HEK293 (cell line): ENCODE data around the gene PIGX.

Experiments used
- CTCF ChIA-PET: fragments of 350-600 bp; formaldehyde crosslinking; extraction: SDS; loops from one replicate; lab custom pipeline; 2021; ENCODE audit warnings: antibody characterized with exemption; lab: Yijun Ruan, JAX
- POLR2A ChIA-PET: fragments of 300-600 bp; formaldehyde crosslinking; extraction: SDS; loops from one replicate; lab custom pipeline; 2020; ENCODE audit warnings: antibody characterized with exemption, inconsistent platforms; lab: Yijun Ruan, JAX
- H3K27ac ChIP-seq: fragments of 200-500 bp; sonication (Bioruptor generic); 2 replicates; pipeline ENCODE4 v1.5.1; 2014; ENCODE audit warnings: low read depth, low read length, control low read depth, inconsistent platforms; ENCODE audit errors: extremely low read depth
- H3K36me3 ChIP-seq, 2 experiments: fragments of 200-500 bp in 1 of 2; sonication (Bioruptor generic) in 1 of 2; 1 replicate in 1 of 2; 2 replicates in 1 of 2; pipeline ENCODE4 v1.5.1; 2014 to 2017; ENCODE audit warnings: inconsistent platforms in 2 of 2, low read length in 2 of 2; ENCODE audit not compliant: control insufficient read depth in 2 of 2, insufficient read depth in 1 of 2
- H3K4me1 ChIP-seq: fragments of 200-500 bp; sonication (Bioruptor generic); 2 replicates; pipeline ENCODE4 v1.5.1; 2014; ENCODE audit warnings: mild to moderate bottlenecking, low read length, inconsistent platforms; ENCODE audit not compliant: control insufficient read depth, insufficient read depth
- H3K4me3 ChIP-seq: 2 replicates; pipeline ENCODE4 v1.5.1; 2011; ENCODE audit warnings: low read depth, mild to moderate bottlenecking, control low read depth, low read length, moderate library complexity
- H3K9me3 ChIP-seq: fragments of 200-500 bp; sonication (Bioruptor generic); 2 replicates; pipeline ENCODE4 v1.5.1; 2014; ENCODE audit warnings: low read depth, low read length, inconsistent platforms; ENCODE audit not compliant: control insufficient read depth, insufficient read depth
- GLIS2 ChIP-seq: fragments of 450-650 bp; formaldehyde crosslinking; IDR thresholded peaks from 2 replicates; pipeline ENCODE4 v1.5.1; 2016; ENCODE audit warnings: missing biosample characterization, missing genetic modification characterization
- KLF16 ChIP-seq: fragments of 450-650 bp; formaldehyde crosslinking; IDR thresholded peaks from 2 replicates; pipeline ENCODE4 v1.5.1; 2017; ENCODE audit warnings: missing biosample characterization, missing genetic modification characterization
- MYNN ChIP-seq: fragments of 450-650 bp; formaldehyde crosslinking; IDR thresholded peaks from 2 replicates; pipeline ENCODE4 v1.5.1; 2016; ENCODE audit warnings: missing biosample characterization, missing genetic modification characterization, borderline replicate concordance
- MZF1 ChIP-seq: fragments of 450-650 bp; formaldehyde crosslinking; IDR thresholded peaks from 2 replicates; pipeline ENCODE4 v1.5.1; 2017; ENCODE audit warnings: missing biosample characterization, missing genetic modification characterization, borderline replicate concordance
- PRDM1 ChIP-seq: fragments of 450-650 bp; formaldehyde crosslinking; IDR thresholded peaks from 2 replicates; pipeline ENCODE4; 2016; ENCODE audit warnings: missing biosample characterization, missing genetic modification characterization
- SP7 ChIP-seq: fragments of 450-650 bp; formaldehyde crosslinking; IDR thresholded peaks from 2 replicates; pipeline ENCODE4 v1.5.1; 2016; ENCODE audit warnings: missing biosample characterization, missing genetic modification characterization
- YY1 ChIP-seq: fragments of 450-650 bp; formaldehyde crosslinking; IDR thresholded peaks from 2 replicates; pipeline ENCODE4 v1.5.1; 2018; ENCODE audit warnings: missing biosample characterization, missing genetic modification characterization
- YY2 ChIP-seq: fragments of 450-650 bp; formaldehyde crosslinking; IDR thresholded peaks from 2 replicates; pipeline ENCODE4 v1.5.1; 2016; ENCODE audit warnings: missing biosample characterization, missing genetic modification characterization
- ZBTB48 ChIP-seq: fragments of 450-650 bp; formaldehyde crosslinking; IDR thresholded peaks from 2 replicates; pipeline ENCODE4 v1.5.1; 2016; ENCODE audit warnings: missing biosample characterization, missing genetic modification characterization
- ZBTB7A ChIP-seq: fragments of 450-650 bp; formaldehyde crosslinking; IDR thresholded peaks from 2 replicates; pipeline ENCODE4 v1.5.1; 2016; ENCODE audit warnings: low read depth, missing biosample characterization, missing genetic modification characterization
- ZNF10 ChIP-seq: fragments of 450-650 bp; formaldehyde crosslinking; IDR thresholded peaks from 2 replicates; pipeline ENCODE4 v1.5.1; 2017; ENCODE audit warnings: missing biosample characterization, missing genetic modification characterization
- ZNF132 ChIP-seq: fragments of 450-650 bp; formaldehyde crosslinking; IDR thresholded peaks from 2 replicates; pipeline ENCODE4 v1.5.1; 2017; ENCODE audit warnings: missing biosample characterization, missing genetic modification characterization, borderline replicate concordance
- ZNF16 ChIP-seq: fragments of 450-650 bp; formaldehyde crosslinking; IDR thresholded peaks from 2 replicates; pipeline ENCODE4 v1.5.1; 2016; ENCODE audit warnings: low read depth, missing biosample characterization, missing genetic modification characterization
- ZNF169 ChIP-seq: fragments of 450-650 bp; formaldehyde crosslinking; IDR thresholded peaks from 2 replicates; pipeline ENCODE4 v1.5.1; 2016; ENCODE audit warnings: missing biosample characterization, missing genetic modification characterization
- ZNF19 ChIP-seq: fragments of 450-650 bp; formaldehyde crosslinking; IDR thresholded peaks from 2 replicates; pipeline ENCODE4; 2016; ENCODE audit warnings: missing biosample characterization, missing genetic modification characterization, low read depth
- ZNF248 ChIP-seq: fragments of 450-650 bp; formaldehyde crosslinking; IDR thresholded peaks from 2 replicates; pipeline ENCODE4 v1.5.1; 2017; ENCODE audit warnings: missing biosample characterization, missing genetic modification characterization
- ZNF292 ChIP-seq: fragments of 450-650 bp; formaldehyde crosslinking; IDR thresholded peaks from 2 replicates; pipeline ENCODE4 v1.5.1; 2016; ENCODE audit warnings: low read depth, missing biosample characterization, missing genetic modification characterization, borderline replicate concordance
- ZNF324 ChIP-seq: fragments of 450-650 bp; formaldehyde crosslinking; IDR thresholded peaks from 2 replicates; pipeline ENCODE4 v1.5.1; 2016; ENCODE audit warnings: missing biosample characterization, missing genetic modification characterization
- ZNF48 ChIP-seq: fragments of 450-650 bp; formaldehyde crosslinking; IDR thresholded peaks from 2 replicates; pipeline ENCODE4 v1.5.1; 2016; ENCODE audit warnings: missing biosample characterization, missing genetic modification characterization
- ZNF501 ChIP-seq: fragments of 450-650 bp; formaldehyde crosslinking; IDR thresholded peaks from 2 replicates; pipeline ENCODE4 v1.5.1; 2016; ENCODE audit warnings: missing biosample characterization, missing genetic modification characterization
- ZNF544 ChIP-seq: fragments of 450-650 bp; formaldehyde crosslinking; IDR thresholded peaks from 2 replicates; pipeline ENCODE4 v1.5.0; 2017; ENCODE audit warnings: missing biosample characterization, missing genetic modification characterization
- ZNF548 ChIP-seq: fragments of 450-650 bp; formaldehyde crosslinking; IDR thresholded peaks from 2 replicates; pipeline ENCODE4 v1.5.1; 2016; ENCODE audit warnings: missing biosample characterization, missing genetic modification characterization
- ZNF549 ChIP-seq: fragments of 450-650 bp; IDR thresholded peaks from 2 replicates; pipeline ENCODE4 v1.5.1; 2018; ENCODE audit warnings: missing biosample characterization, missing genetic modification characterization, mild to moderate bottlenecking, inconsistent platforms, moderate library complexity
- ZNF561 ChIP-seq: fragments of 450-650 bp; IDR thresholded peaks from 2 replicates; pipeline ENCODE4 v1.5.1; 2018; ENCODE audit warnings: missing biosample characterization, missing genetic modification characterization, borderline replicate concordance
- TF ChIP-seq, protein P1 (sequence below): fragments of 450-650 bp; formaldehyde crosslinking; IDR thresholded peaks from 2 replicates; pipeline ENCODE4 v1.5.1; 2016; ENCODE audit warnings: missing biosample characterization, missing genetic modification characterization
- TF ChIP-seq, protein P2 (sequence below): fragments of 450-650 bp; formaldehyde crosslinking; IDR thresholded peaks from 2 replicates; pipeline ENCODE4 v1.5.1; 2017; ENCODE audit warnings: missing biosample characterization, missing genetic modification characterization
- TF ChIP-seq, protein P3 (sequence below): fragments of 450-650 bp; formaldehyde crosslinking; IDR thresholded peaks from 2 replicates; pipeline ENCODE4 v1.5.1; 2017; ENCODE audit warnings: missing biosample characterization, missing genetic modification characterization
- TF ChIP-seq, protein P4 (sequence below): sonication (generic); formaldehyde crosslinking; IDR thresholded peaks from 2 replicates; pipeline ENCODE4 v1.8.1; 2022; ENCODE audit warnings: mild to moderate bottlenecking, moderate library complexity, missing genetic modification reagents
- TF ChIP-seq, protein P5 (sequence below): fragments of 450-650 bp; formaldehyde crosslinking; IDR thresholded peaks from 2 replicates; pipeline ENCODE4 v1.5.1; 2016; ENCODE audit warnings: missing biosample characterization, missing genetic modification characterization

Gene PIGX

DNA sequence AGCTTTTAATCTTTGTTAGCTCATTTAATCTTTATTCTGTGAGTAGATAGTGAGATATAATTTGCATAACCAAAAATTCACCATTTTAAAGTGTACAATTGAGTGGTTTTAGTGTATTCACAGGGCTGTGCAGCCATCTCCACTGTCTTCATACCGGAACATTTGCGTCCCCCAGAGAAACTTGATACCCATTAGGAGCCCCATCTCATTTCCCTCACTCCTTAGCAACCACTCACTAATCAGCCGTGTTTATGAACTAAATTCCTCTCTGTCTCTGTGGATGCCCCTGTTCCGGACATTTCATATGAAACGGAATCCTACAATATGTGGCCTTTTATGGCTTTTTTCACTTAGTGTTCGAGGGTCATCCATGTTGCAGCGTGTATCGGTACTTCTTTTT, 65.7 kb downstream of the PIGX start:
- no peak overlapping the region for H3K4me3 ChIP-seq
- TF ChIP-seq YY1 (tag by site-specific recombination) (no peak), YY2 (tag by site-specific recombination) (no peak), SP7 (tag by site-specific recombination) (no peak), PRDM1 (tag by site-specific recombination) (no peak), ZNF292 (tag by site-specific recombination) (no peak), ZNF549 (tag by site-specific recombination) (no peak), ZNF169 (tag by site-specific recombination) (no peak), ZNF10 (no peak), KLF16 (tag by site-specific recombination) (no peak), ZNF16 (tag by site-specific recombination) (no peak), ZNF48 (tag by site-specific recombination) (no peak), ZNF548 (tag by site-specific recombination) (no peak), ZNF19 (tag by site-specific recombination) (no peak), ZNF501 (no peak), ZNF544 (no peak), ZBTB48 (tag by site-specific recombination) (no peak), ZNF132 (tag by site-specific recombination) (no peak)
- TF ChIP-seq, protein P1, sequence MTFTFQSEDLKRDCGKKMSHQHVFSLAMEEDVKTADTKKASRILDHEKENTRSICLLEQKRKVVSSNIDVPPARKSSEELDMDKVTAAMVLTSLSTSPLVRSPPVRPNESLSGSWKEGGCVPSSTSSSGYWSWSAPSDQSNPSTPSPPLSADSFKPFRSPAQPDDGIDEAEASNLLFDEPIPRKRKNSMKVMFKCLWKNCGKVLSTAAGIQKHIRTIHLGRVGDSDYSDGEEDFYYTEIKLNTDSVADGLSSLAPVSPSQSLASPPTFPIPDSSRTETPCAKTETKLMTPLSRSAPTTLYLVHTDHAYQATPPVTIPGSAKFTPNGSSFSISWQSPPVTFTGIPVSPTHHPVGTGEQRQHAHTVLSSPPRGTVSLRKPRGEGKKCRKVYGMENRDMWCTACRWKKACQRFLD (tag by site-specific recombination): no peak
- TF ChIP-seq, protein P2, sequence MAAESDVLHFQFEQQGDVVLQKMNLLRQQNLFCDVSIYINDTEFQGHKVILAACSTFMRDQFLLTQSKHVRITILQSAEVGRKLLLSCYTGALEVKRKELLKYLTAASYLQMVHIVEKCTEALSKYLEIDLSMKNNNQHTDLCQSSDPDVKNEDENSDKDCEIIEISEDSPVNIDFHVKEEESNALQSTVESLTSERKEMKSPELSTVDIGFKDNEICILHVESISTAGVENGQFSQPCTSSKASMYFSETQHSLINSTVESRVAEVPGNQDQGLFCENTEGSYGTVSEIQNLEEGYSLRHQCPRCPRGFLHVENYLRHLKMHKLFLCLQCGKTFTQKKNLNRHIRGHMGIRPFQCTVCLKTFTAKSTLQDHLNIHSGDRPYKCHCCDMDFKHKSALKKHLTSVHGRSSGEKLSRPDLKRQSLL: no peak
- TF ChIP-seq, protein P3, sequence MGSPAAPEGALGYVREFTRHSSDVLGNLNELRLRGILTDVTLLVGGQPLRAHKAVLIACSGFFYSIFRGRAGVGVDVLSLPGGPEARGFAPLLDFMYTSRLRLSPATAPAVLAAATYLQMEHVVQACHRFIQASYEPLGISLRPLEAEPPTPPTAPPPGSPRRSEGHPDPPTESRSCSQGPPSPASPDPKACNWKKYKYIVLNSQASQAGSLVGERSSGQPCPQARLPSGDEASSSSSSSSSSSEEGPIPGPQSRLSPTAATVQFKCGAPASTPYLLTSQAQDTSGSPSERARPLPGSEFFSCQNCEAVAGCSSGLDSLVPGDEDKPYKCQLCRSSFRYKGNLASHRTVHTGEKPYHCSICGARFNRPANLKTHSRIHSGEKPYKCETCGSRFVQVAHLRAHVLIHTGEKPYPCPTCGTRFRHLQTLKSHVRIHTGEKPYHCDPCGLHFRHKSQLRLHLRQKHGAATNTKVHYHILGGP (tag by site-specific recombination): no peak
- TF ChIP-seq, all 188 proteins: peak for 0
- Histone ChIP-seq H3K36me3 (peaks cover 0 to 7% of the 10 kb centered on the region in 2 experiments; a peak in 1 of 3 replicates), H3K4me1 (peaks cover 2% of the 10 kb centered on the region; the same call in 1 of the 2 replicates), H3K27ac (no peak overlapping the region), H3K9me3 (no peaks in the 10 kb centered on the region)
- ChIA-PET CTCF (interaction anchor here (0.6 kb wide), 1 partner anchor 15 kb away, joined by 3 read pairs; no protein-coding TSS in a partner anchor), POLR2A (no interaction called here)

DNA sequence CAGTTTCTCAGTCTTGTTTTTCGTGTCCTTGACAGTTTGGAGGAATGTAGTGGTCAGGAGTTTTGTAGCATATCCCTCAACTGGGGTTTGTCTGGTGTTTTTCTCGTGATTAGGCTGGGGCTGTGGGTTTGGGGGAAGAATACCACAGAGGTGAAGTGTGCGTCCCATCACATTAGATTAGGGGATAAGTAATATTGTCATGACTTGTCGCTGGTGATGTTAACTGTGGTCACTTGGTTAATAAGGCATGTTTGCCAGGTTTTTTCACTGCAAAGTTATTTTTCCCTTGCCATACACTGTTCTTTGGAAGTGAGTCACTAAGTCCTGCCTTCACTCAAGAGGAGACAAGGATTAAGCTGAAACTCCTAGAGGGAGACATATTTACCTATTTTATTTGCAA, 66.6 kb downstream of the PIGX start:
- Histone ChIP-seq H3K36me3 (peaks cover 0 to 16% of the 10 kb centered on the region in 2 experiments; a peak in 1 of 3 replicates), H3K4me1 (peaks cover 2% of the 10 kb centered on the region; the same call in 1 of the 2 replicates), H3K4me3 (no peak overlapping the region), H3K27ac (no peak overlapping the region), H3K9me3 (no peaks in the 10 kb centered on the region)
- CTCF ChIA-PET: no interaction called here
- POLR2A ChIA-PET: no interaction called here
- TF ChIP-seq ZNF544 (no peak), MYNN (tag by site-specific recombination) (no peak), ZNF324 (tag by site-specific recombination) (no peak), GLIS2 (tag by site-specific recombination) (no peak), ZNF561 (no peak), ZBTB7A (tag by site-specific recombination) (no peak), MZF1 (tag by site-specific recombination) (no peak), ZNF248 (tag by site-specific recombination) (no peak)
- TF ChIP-seq, protein P4, sequence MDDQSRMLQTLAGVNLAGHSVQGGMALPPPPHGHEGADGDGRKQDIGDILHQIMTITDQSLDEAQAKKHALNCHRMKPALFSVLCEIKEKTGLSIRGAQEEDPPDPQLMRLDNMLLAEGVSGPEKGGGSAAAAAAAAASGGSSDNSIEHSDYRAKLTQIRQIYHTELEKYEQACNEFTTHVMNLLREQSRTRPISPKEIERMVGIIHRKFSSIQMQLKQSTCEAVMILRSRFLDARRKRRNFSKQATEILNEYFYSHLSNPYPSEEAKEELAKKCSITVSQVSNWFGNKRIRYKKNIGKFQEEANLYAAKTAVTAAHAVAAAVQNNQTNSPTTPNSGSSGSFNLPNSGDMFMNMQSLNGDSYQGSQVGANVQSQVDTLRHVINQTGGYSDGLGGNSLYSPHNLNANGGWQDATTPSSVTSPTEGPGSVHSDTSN: no peak
- TF ChIP-seq, protein P5, sequence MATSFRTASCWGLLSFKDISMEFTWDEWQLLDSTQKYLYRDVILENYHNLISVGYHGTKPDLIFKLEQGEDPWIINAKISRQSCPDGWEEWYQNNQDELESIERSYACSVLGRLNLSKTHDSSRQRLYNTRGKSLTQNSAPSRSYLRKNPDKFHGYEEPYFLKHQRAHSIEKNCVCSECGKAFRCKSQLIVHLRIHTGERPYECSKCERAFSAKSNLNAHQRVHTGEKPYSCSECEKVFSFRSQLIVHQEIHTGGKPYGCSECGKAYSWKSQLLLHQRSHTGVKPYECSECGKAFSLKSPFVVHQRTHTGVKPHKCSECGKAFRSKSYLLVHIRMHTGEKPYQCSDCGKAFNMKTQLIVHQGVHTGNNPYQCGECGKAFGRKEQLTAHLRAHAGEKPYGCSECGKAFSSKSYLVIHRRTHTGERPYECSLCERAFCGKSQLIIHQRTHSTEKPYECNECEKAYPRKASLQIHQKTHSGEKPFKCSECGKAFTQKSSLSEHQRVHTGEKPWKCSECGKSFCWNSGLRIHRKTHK: no peak
